ENCODE results near the gene CCR7.

The CCR7 gene

GRCh38 chr17:40564883-40565768 lies at the start of gene CCR7:
Gene CCR7 (minus strand): TSS chr17:40565472. CDS start chr17:40565409, 63 bp downstream.
- H3K9me3 Mint-ChIP-seq = no peaks in the 10 kb centered on the region
- peak within 1 kb of the TSS; percentile 96 for H3K27ac Mint-ChIP-seq (ENCODE audit: low read depth)
- peak; percentile 48 for ATAC-seq (replicated peaks; ENCODE audit: extremely low read depth, poor library complexity, severe bottlenecking)
- peak within 1 kb of the TSS; percentile 82 for H3K4me3 Mint-ChIP-seq
- H3K27me3 Mint-ChIP-seq = no peaks in the 10 kb centered on the region
- H3K36me3 Mint-ChIP-seq (ENCODE audit: insufficient read depth) = peaks cover 55% of the 10 kb centered on the region
- H3K4me1 Mint-ChIP-seq = peaks cover 67% of the 10 kb centered on the region
- peak; percentile 68 to 86 for DNase-seq (ENCODE audit: low spot score in 2 of 2)

GRCh38 chr17:40614431-40615067 lies 49.3 kb upstream of the CCR7 start:
- Mint-ChIP-seq H3K27me3 (no peaks in the 10 kb centered on the region), H3K9me3 (no peaks in the 10 kb centered on the region), H3K4me3 (peak overlapping the region; percentile 20), H3K36me3 (ENCODE audit: insufficient read depth) (peaks cover 12% of the 10 kb centered on the region), H3K27ac (ENCODE audit: low read depth) (peak overlapping the region; percentile 59), H3K4me1 (peaks cover 56% of the 10 kb centered on the region)
- ATAC-seq (replicated peaks; ENCODE audit: extremely low read depth, poor library complexity, severe bottlenecking) (no peak), DNase-seq (ENCODE audit: low spot score in 2 of 2) (no peak)

- Mint-ChIP-seq H3K27me3 (no peaks in the 10 kb centered on the region), H3K27ac (ENCODE audit: low read depth) (peak overlapping the region; percentile 96), H3K4me3 (peak overlapping the region; percentile 75), H3K9me3 (no peaks in the 10 kb centered on the region), H3K36me3 (ENCODE audit: insufficient read depth) (peaks cover 10% of the 10 kb centered on the region), H3K4me1 (peaks cover 65% of the 10 kb centered on the region)
- no peak for ATAC-seq (replicated peaks; ENCODE audit: extremely low read depth, poor library complexity, severe bottlenecking)
- no peak for DNase-seq (ENCODE audit: low spot score in 2 of 2)
Observed at GRCh38 chr17:40613467-40614154, 48.3 kb upstream of the CCR7 start.

- DNase-seq (ENCODE audit: low spot score in 2 of 2) (peak; percentile 63 to 81), ATAC-seq (replicated peaks; ENCODE audit: extremely low read depth, poor library complexity, severe bottlenecking) (peak; percentile 46)
- H3K27ac Mint-ChIP-seq (ENCODE audit: low read depth) = peak overlapping the region; percentile 96
- peak overlapping the region; percentile 75 for H3K4me3 Mint-ChIP-seq
- H3K4me1 Mint-ChIP-seq = peaks cover 74% of the 10 kb centered on the region
- peaks cover 16% of the 10 kb centered on the region for H3K36me3 Mint-ChIP-seq (ENCODE audit: insufficient read depth)
- no peaks in the 10 kb centered on the region for H3K27me3 Mint-ChIP-seq
- H3K9me3 Mint-ChIP-seq = no peaks in the 10 kb centered on the region
Observed at GRCh38 chr17:40612599-40613244, 47.5 kb upstream of the CCR7 start.

- H3K9me3 Mint-ChIP-seq = no peaks in the 10 kb centered on the region
Observed at GRCh38 chr17:40611840-40612474, 46.7 kb upstream of the CCR7 start.

GRCh38 chr17:40610359-40610758 lies 45.1 kb upstream of the CCR7 start:
- DNase-seq (ENCODE audit: low spot score in 2 of 2) = no peak
- Mint-ChIP-seq H3K4me3 (peak overlapping the region; percentile 29), H3K9me3 (no peaks in the 10 kb centered on the region), H3K36me3 (ENCODE audit: insufficient read depth) (peaks cover 21% of the 10 kb centered on the region), H3K27me3 (no peaks in the 10 kb centered on the region), H3K27ac (ENCODE audit: low read depth) (peak overlapping the region; percentile 96), H3K4me1 (peaks cover 85% of the 10 kb centered on the region)
- no peak for ATAC-seq (replicated peaks; ENCODE audit: extremely low read depth, poor library complexity, severe bottlenecking)

More at GRCh38 chr17:40611840-40612474, 46.7 kb upstream of the CCR7 start:
- Mint-ChIP-seq H3K27ac (ENCODE audit: low read depth) (peak overlapping the region; percentile 96), H3K4me1 (peaks cover 80% of the 10 kb centered on the region), H3K27me3 (no peaks in the 10 kb centered on the region), H3K4me3 (peak overlapping the region; percentile 29), H3K36me3 (ENCODE audit: insufficient read depth) (peaks cover 18% of the 10 kb centered on the region)
- no peak for ATAC-seq (replicated peaks; ENCODE audit: extremely low read depth, poor library complexity, severe bottlenecking)
- DNase-seq (ENCODE audit: low spot score in 2 of 2) = no peak

- H3K9me3 Mint-ChIP-seq = no peaks in the 10 kb centered on the region
- no peaks in the 10 kb centered on the region for H3K27me3 Mint-ChIP-seq
Observed at GRCh38 chr17:40608061-40608581, 42.8 kb upstream of the CCR7 start.

GRCh38 chr17:40607641-40608040 lies 42.4 kb upstream of the CCR7 start:
- Mint-ChIP-seq H3K9me3 (no peaks in the 10 kb centered on the region), H3K27me3 (no peaks in the 10 kb centered on the region), H3K27ac (ENCODE audit: low read depth) (peak overlapping the region; percentile 96), H3K36me3 (ENCODE audit: insufficient read depth) (peaks cover 20% of the 10 kb centered on the region), H3K4me3 (peak overlapping the region; percentile 78), H3K4me1 (peaks cover 86% of the 10 kb centered on the region)
- DNase-seq (ENCODE audit: low spot score in 2 of 2) = peak; percentile 45 to 64
- ATAC-seq (replicated peaks; ENCODE audit: extremely low read depth, poor library complexity, severe bottlenecking) = peak; percentile 70

More at GRCh38 chr17:40608061-40608581, 42.8 kb upstream of the CCR7 start:
- peak overlapping the region; percentile 96 for H3K27ac Mint-ChIP-seq (ENCODE audit: low read depth)
- H3K4me1 Mint-ChIP-seq = peaks cover 86% of the 10 kb centered on the region
- peak overlapping the region; percentile 78 for H3K4me3 Mint-ChIP-seq
- peaks cover 19% of the 10 kb centered on the region for H3K36me3 Mint-ChIP-seq (ENCODE audit: insufficient read depth)
- DNase-seq (ENCODE audit: low spot score in 2 of 2) (peak in 1 of 2 donors; percentile 74), ATAC-seq (replicated peaks; ENCODE audit: extremely low read depth, poor library complexity, severe bottlenecking) (peak; percentile 89)

- Mint-ChIP-seq H3K9me3 (no peaks in the 10 kb centered on the region), H3K4me3 (peak overlapping the region; percentile 78)
- no peak for ATAC-seq (replicated peaks; ENCODE audit: extremely low read depth, poor library complexity, severe bottlenecking)
Observed at GRCh38 chr17:40606548-40607353, 41.5 kb upstream of the CCR7 start.

GRCh38 chr17:40605306-40605705 lies 40.0 kb upstream of the CCR7 start:
- DNase-seq (ENCODE audit: low spot score in 2 of 2) = peak in 1 of 2 donors; percentile 56
- ATAC-seq (replicated peaks; ENCODE audit: extremely low read depth, poor library complexity, severe bottlenecking) = peak; percentile 10

More at GRCh38 chr17:40606548-40607353, 41.5 kb upstream of the CCR7 start:
- DNase-seq (ENCODE audit: low spot score in 2 of 2) = no peak
- peaks cover 87% of the 10 kb centered on the region for H3K4me1 Mint-ChIP-seq
- H3K27ac Mint-ChIP-seq (ENCODE audit: low read depth) = peak overlapping the region; percentile 96
- H3K36me3 Mint-ChIP-seq (ENCODE audit: insufficient read depth) = peaks cover 20% of the 10 kb centered on the region
- H3K27me3 Mint-ChIP-seq = no peaks in the 10 kb centered on the region

More at GRCh38 chr17:40605306-40605705, 40.0 kb upstream of the CCR7 start:
- Mint-ChIP-seq H3K27me3 (no peaks in the 10 kb centered on the region), H3K36me3 (ENCODE audit: insufficient read depth) (peaks cover 20% of the 10 kb centered on the region), H3K9me3 (no peaks in the 10 kb centered on the region), H3K4me1 (peaks cover 84% of the 10 kb centered on the region), H3K4me3 (peak overlapping the region; percentile 59), H3K27ac (ENCODE audit: low read depth) (peak overlapping the region; percentile 93)

Data from central memory CD8-positive, alpha-beta T cell (primary cell).